Measurements from ENCODE around the gene SPAAR. TPM values are rescaled to one million over a fixed set of nuclear protein-coding genes. Genes with fewer than 3 reads are reported as not detected.

The SPAAR gene
- polyA plus RNA-seq, 1 donor (not counting 4 experiments of a cell fraction or from before 2014, with no cell fraction given) = not detected

- dilution Hi-C loops (cut with MboI; ENCODE audit: extremely low pct_ligation_motif_present, low sequenced_read_pairs) = no loop called here
- FAIRE-seq (peak; percentile 83), DNase-seq (ENCODE audit: low read depth, low spot score) (no peak)
- Histone ChIP-seq H3K4me2 (ENCODE audit: control insufficient read depth, extremely low read depth, insufficient read depth, low read depth, low read length) (no peak overlapping the region), H3K79me2 (ENCODE audit: control insufficient read depth, insufficient read depth, low read length) (no peaks in the 10 kb centered on the region), H3K27me3 (ENCODE audit: control insufficient read depth, extremely low read depth, insufficient read depth, low read length) (no peaks in the 10 kb centered on the region), H3K9ac (ENCODE audit: control insufficient read depth, extremely low read depth, insufficient read depth, low read length) (no peak overlapping the region), H3K27ac (ENCODE audit: control insufficient read depth, insufficient read depth, low read length) (no peak overlapping the region), H3K4me1 (ENCODE audit: control insufficient read depth, extremely low read depth, insufficient read depth, low read length) (peaks cover 6% of the 10 kb centered on the region), H2AFZ (ENCODE audit: control insufficient read depth, low read length) (no peak overlapping the region), H3K9me3 (ENCODE audit: control insufficient read depth, low read depth, low read length) (no peaks in the 10 kb centered on the region), H3K9me1 (ENCODE audit: control insufficient read depth, extremely low read depth, insufficient read depth, low read length) (no peaks in the 10 kb centered on the region), H3K36me3 (ENCODE audit: control insufficient read depth in 2 of 2, extremely low read depth in 1 of 2, insufficient read depth in 2 of 2, low read length in 2 of 2) (no peaks in the 10 kb centered on the region), H3K4me3 (ENCODE audit: control insufficient read depth in 2 of 3, extremely low read depth in 1 of 3, insufficient read depth in 2 of 3, low read depth in 1 of 3, low read length in 3 of 3) (no peak overlapping the region), H4K20me1 (ENCODE audit: control insufficient read depth, extremely low read depth, insufficient read depth, low read length) (no peaks in the 10 kb centered on the region)
- TF ChIP-seq, protein P1, sequence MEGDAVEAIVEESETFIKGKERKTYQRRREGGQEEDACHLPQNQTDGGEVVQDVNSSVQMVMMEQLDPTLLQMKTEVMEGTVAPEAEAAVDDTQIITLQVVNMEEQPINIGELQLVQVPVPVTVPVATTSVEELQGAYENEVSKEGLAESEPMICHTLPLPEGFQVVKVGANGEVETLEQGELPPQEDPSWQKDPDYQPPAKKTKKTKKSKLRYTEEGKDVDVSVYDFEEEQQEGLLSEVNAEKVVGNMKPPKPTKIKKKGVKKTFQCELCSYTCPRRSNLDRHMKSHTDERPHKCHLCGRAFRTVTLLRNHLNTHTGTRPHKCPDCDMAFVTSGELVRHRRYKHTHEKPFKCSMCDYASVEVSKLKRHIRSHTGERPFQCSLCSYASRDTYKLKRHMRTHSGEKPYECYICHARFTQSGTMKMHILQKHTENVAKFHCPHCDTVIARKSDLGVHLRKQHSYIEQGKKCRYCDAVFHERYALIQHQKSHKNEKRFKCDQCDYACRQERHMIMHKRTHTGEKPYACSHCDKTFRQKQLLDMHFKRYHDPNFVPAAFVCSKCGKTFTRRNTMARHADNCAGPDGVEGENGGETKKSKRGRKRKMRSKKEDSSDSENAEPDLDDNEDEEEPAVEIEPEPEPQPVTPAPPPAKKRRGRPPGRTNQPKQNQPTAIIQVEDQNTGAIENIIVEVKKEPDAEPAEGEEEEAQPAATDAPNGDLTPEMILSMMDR (optimal IDR thresholded peaks at IDR 0.05 in 1 of 3, IDR thresholded peaks at IDR 0.05 in 1 of 3, conservative IDR thresholded peaks at IDR 0.05 in 1 of 3; ENCODE audit: extremely low read depth in 1 of 3, insufficient read depth in 2 of 3, low read length in 3 of 3) = no peak
- TF ChIP-seq EZH2 (IDR thresholded peaks at IDR 0.05; ENCODE audit: low read length) = no peak
These were observed 37.7 kb upstream of the SPAAR start for GRCh38 chr9:35871545-35871944.

GRCh38 chr9:35872505-35872904 lies 36.8 kb upstream of the SPAAR start:
- no peak overlapping the region for H3K27ac ChIP-seq (ENCODE audit: control insufficient read depth, insufficient read depth, low read length)
- peaks cover 6% of the 10 kb centered on the region for H3K4me1 ChIP-seq (ENCODE audit: control insufficient read depth, extremely low read depth, insufficient read depth, low read length)
- H3K9ac ChIP-seq (ENCODE audit: control insufficient read depth, extremely low read depth, insufficient read depth, low read length) = no peak overlapping the region
- no peaks in the 10 kb centered on the region for H4K20me1 ChIP-seq (ENCODE audit: control insufficient read depth, extremely low read depth, insufficient read depth, low read length)
- FAIRE-seq = no peak
- TF ChIP-seq, protein P1 (optimal IDR thresholded peaks at IDR 0.05 in 1 of 3, IDR thresholded peaks at IDR 0.05 in 1 of 3, conservative IDR thresholded peaks at IDR 0.05 in 1 of 3; ENCODE audit: extremely low read depth in 1 of 3, insufficient read depth in 2 of 3, low read length in 3 of 3) = no peak
- no peak for TF ChIP-seq EZH2 (IDR thresholded peaks at IDR 0.05; ENCODE audit: low read length)
- no peaks in the 10 kb centered on the region for H3K36me3 ChIP-seq (ENCODE audit: control insufficient read depth in 2 of 2, extremely low read depth in 1 of 2, insufficient read depth in 2 of 2, low read length in 2 of 2)
- H3K4me2 ChIP-seq (ENCODE audit: control insufficient read depth, extremely low read depth, insufficient read depth, low read depth, low read length) = no peak overlapping the region
- H3K9me3 ChIP-seq (ENCODE audit: control insufficient read depth, low read depth, low read length) = no peaks in the 10 kb centered on the region
- dilution Hi-C loops (cut with MboI; ENCODE audit: extremely low pct_ligation_motif_present, low sequenced_read_pairs) = no loop called here
- no peaks in the 10 kb centered on the region for H3K27me3 ChIP-seq (ENCODE audit: control insufficient read depth, extremely low read depth, insufficient read depth, low read length)
- H3K4me3 ChIP-seq (ENCODE audit: control insufficient read depth in 2 of 3, extremely low read depth in 1 of 3, insufficient read depth in 2 of 3, low read depth in 1 of 3, low read length in 3 of 3) = no peak overlapping the region
- DNase-seq (ENCODE audit: low read depth, low spot score) = no peak
- no peaks in the 10 kb centered on the region for H3K79me2 ChIP-seq (ENCODE audit: control insufficient read depth, insufficient read depth, low read length)
- H2AFZ ChIP-seq (ENCODE audit: control insufficient read depth, low read length) = no peak overlapping the region
- H3K9me1 ChIP-seq (ENCODE audit: control insufficient read depth, extremely low read depth, insufficient read depth, low read length) = no peaks in the 10 kb centered on the region
